RWPE2 (cell line): ENCODE measurements around the gene APEH.
A peak's percentile ranks its signal among the peaks of the same experiment; 100 is the strongest.

ENCODE experiments used
- ATAC-seq: fragments of 200-7000 bp; cut with Tn5 transposase; 3 replicates; pipeline ENCODE4 v1.9.1; 2021; ENCODE audit warnings: low read depth
- DNase-seq: peaks from one replicate; pipeline ENCODE4 v3.0.0-alpha.2; 2020; ENCODE audit warnings: low spot score
- H3K27ac ChIP-seq: fragments of 450-650 bp; 2 replicates; pipeline ENCODE4 v1.5.1; 2017; ENCODE audit warnings: mild to moderate bottlenecking; ENCODE audit not compliant: poor library complexity, severe bottlenecking
- H3K27me3 ChIP-seq: fragments of 250-450 bp; sonication (Bioruptor Pico); 2 replicates; pipeline ENCODE4 v1.5.1; 2021; ENCODE audit warnings: mild to moderate bottlenecking, moderate library complexity; ENCODE audit not compliant: insufficient read depth, poor library complexity, severe bottlenecking
- H3K36me3 ChIP-seq: fragments of 250-450 bp; sonication (Bioruptor Pico); 2 replicates; pipeline ENCODE4 v1.5.1; 2020; ENCODE audit warnings: low read depth, mild to moderate bottlenecking, moderate library complexity
- H3K4me1 ChIP-seq: fragments of 250-450 bp; sonication (Bioruptor Pico); 2 replicates; pipeline ENCODE4 v1.5.1; 2021; ENCODE audit warnings: mild to moderate bottlenecking, moderate library complexity; ENCODE audit not compliant: insufficient read depth, poor library complexity, severe bottlenecking
- H3K4me3 ChIP-seq: fragments of 250-450 bp; sonication (Bioruptor Pico); 2 replicates; pipeline ENCODE4 v1.5.1; 2021; ENCODE audit warnings: mild to moderate bottlenecking, moderate library complexity; ENCODE audit not compliant: severe bottlenecking
- H3K9me3 ChIP-seq: fragments of 250-450 bp; sonication (Bioruptor Pico); 2 replicates; pipeline ENCODE4 v1.5.1; 2021; ENCODE audit warnings: mild to moderate bottlenecking, moderate library complexity; ENCODE audit not compliant: severe bottlenecking
- TF ChIP-seq, protein P1 (sequence below): fragments of 450-650 bp; IDR thresholded peaks from one replicate; pipeline ENCODE4 v1.5.1; 2017; ENCODE audit warnings: mild to moderate bottlenecking, moderate library complexity; ENCODE audit not compliant: poor library complexity, severe bottlenecking

APEH gene

DNA sequence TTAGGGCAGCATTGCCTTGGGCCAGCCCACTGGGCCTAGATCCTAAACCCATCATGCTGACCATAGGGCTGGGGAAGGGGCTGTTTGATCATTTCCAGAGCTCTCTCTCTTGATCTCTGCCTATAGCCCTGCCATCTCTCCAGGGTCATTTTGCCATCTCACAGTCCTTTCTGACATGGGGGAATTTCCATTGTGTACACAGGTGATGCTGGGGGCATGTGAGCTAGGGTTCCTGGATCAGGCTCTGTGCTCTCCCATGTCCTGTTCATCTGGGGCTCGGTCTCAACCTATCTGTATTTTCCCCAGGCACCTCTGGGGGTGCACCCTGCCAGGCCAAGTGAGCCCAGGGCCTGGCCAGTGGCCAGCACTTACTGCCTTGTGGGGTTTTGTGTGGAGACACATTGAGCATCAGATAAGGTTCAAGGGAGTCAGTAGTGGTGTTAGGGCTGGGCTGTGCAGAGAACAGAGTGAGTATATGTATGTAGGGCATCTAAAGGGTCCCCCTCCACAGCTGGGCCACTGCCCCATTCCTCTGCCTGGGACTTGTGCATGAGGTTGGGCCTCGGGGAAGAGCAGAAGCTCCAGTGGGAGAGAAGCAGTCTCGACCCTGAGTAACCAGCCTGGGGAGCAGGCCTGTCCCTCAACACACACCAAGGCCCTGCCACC is 25.7 kb upstream of the APEH start:
- no peaks in the 10 kb centered on the region for H3K9me3 ChIP-seq
- no peaks in the 10 kb centered on the region for H3K36me3 ChIP-seq
- ATAC-seq, result no peak
- TF ChIP-seq, protein P1, sequence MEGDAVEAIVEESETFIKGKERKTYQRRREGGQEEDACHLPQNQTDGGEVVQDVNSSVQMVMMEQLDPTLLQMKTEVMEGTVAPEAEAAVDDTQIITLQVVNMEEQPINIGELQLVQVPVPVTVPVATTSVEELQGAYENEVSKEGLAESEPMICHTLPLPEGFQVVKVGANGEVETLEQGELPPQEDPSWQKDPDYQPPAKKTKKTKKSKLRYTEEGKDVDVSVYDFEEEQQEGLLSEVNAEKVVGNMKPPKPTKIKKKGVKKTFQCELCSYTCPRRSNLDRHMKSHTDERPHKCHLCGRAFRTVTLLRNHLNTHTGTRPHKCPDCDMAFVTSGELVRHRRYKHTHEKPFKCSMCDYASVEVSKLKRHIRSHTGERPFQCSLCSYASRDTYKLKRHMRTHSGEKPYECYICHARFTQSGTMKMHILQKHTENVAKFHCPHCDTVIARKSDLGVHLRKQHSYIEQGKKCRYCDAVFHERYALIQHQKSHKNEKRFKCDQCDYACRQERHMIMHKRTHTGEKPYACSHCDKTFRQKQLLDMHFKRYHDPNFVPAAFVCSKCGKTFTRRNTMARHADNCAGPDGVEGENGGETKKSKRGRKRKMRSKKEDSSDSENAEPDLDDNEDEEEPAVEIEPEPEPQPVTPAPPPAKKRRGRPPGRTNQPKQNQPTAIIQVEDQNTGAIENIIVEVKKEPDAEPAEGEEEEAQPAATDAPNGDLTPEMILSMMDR, result no peak
- no peaks in the 10 kb centered on the region for H3K27me3 ChIP-seq
- no peak overlapping the region for H3K4me3 ChIP-seq
- no peaks in the 10 kb centered on the region for H3K4me1 ChIP-seq
- DNase-seq, result no peak
- H3K27ac ChIP-seq, result no peak overlapping the region

DNA sequence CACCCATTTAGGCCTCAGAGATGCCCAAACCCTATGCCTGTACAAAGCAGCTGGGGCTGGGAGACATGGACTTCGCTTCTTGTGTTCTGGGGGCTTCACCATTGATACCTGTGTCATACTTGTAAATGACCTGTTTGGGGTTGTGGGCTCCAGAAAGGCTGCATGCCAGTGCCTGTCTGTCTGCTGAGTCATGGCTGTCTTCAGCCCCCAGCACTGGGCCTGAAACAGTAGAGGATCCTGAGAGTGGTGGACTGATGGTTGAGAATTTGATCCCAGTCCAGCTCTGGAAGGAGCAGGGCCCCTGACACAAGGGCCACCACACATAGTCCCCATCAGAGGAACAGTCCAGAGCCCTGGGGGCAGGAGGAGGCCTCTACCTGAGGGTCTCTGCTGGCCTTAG is 24.6 kb upstream of the APEH start:
- no peak overlapping the region for H3K27ac ChIP-seq
- no peaks in the 10 kb centered on the region for H3K27me3 ChIP-seq
- H3K9me3 ChIP-seq, result no peaks in the 10 kb centered on the region
- TF ChIP-seq, protein P1, result no peak
- no peaks in the 10 kb centered on the region for H3K4me1 ChIP-seq
- peak; percentile 65; the same call in 2 of the 3 replicates for ATAC-seq
- H3K36me3 ChIP-seq, result no peaks in the 10 kb centered on the region
- H3K4me3 ChIP-seq, result no peak overlapping the region
- DNase-seq, result no peak

DNA sequence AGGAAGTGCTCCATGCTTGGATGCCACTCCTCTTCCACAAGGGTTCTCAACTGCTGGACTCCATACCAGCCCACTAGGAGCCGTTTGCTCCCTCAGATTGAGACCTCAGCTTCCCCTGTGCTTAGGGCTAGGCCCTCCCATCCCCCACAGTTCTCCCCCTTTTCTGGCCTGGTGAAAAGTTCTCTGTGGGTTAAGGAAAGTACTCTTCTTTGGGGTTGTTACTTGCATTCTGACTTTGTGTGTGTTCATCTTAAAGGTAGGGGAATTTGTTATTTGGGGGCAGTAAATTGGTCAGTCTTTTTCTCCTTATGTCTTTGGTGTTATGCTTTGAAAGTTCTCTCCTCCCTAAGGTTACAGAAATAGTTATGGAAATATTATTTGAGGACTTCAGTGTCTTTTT is 24.0 kb upstream of the APEH start:
- TF ChIP-seq, protein P1, result no peak
- Histone ChIP-seq H3K4me3 (no peak overlapping the region), H3K36me3 (no peaks in the 10 kb centered on the region), H3K27ac (no peak overlapping the region), H3K27me3 (no peaks in the 10 kb centered on the region), H3K9me3 (no peaks in the 10 kb centered on the region), H3K4me1 (no peaks in the 10 kb centered on the region)
- ATAC-seq (no peak), DNase-seq (no peak)

DNA sequence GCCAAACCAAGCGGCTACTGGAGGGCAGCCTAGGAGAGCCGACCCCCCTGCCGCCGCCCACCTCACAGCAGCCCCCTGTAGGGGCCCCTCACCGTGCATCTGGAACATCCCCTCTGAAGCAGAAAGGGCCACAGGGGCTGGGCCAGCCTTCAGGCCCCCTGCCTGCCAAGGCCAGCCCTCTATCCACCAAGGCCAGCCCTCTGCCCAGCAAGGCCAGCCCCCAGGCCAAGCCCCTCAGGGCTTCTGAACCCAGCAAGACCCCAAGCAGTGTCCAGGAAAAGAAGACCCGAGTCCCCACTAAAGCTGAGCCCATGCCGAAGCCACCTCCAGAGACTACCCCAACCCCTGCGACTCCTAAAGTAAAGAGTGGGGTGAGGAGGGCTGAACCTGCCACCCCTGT is 23.5 kb upstream of the APEH start:
- ATAC-seq, result no peak
- Histone ChIP-seq H3K27me3 (no peaks in the 10 kb centered on the region), H3K4me1 (no peaks in the 10 kb centered on the region), H3K4me3 (no peak overlapping the region), H3K36me3 (no peaks in the 10 kb centered on the region), H3K27ac (no peak overlapping the region), H3K9me3 (no peaks in the 10 kb centered on the region)
- TF ChIP-seq, protein P1, result no peak
- no peak for DNase-seq

DNA sequence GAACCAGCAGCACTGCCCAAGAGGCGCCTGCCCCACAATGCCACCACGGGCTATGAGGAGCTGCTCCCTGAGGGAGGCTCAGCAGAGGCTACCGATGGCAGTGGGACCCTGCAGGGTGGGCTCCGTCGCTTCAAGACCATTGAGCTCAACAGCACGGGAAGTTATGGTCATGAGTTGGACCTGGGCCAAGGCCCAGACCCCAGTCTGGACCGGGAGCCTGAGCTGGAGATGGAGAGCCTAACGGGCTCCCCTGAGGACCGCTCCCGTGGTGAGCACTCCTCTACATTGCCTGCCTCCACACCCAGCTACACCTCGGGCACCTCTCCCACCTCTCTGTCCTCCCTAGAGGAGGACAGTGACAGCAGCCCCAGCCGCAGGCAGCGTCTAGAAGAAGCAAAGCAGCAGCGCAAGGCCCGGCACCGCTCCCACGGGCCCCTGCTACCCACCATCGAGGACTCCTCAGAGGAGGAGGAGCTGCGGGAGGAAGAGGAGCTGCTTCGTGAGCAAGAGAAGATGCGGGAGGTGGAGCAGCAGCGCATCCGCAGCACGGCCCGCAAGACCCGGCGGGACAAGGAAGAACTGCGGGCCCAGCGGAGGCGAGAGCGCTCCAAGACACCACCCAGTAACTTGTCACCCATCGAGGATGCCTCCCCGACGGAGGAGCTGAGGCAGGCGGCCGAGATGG is 21.8 kb upstream of the APEH start:
- Histone ChIP-seq H3K4me3 (no peak overlapping the region), H3K4me1 (no peaks in the 10 kb centered on the region), H3K27me3 (no peaks in the 10 kb centered on the region), H3K36me3 (no peaks in the 10 kb centered on the region), H3K9me3 (no peaks in the 10 kb centered on the region), H3K27ac (no peak overlapping the region)
- TF ChIP-seq, protein P1, result no peak
- DNase-seq (no peak), ATAC-seq (no peak)
